Neural cell (in vitro differentiated cells): ENCODE measurements around the gene CGB3.

Experiments
- EZH2 ChIP-seq: fragments of 200-600, 300-800 bp; shearing (Covaris generic), sonication (generic); IDR thresholded peaks from 2 replicates; pipeline ENCODE4 v1.6.1; 2014; ENCODE audit warnings: antibody characterized with exemption, low read length, borderline replicate concordance, mild to moderate bottlenecking; ENCODE audit not compliant: insufficient read depth, poor library complexity, severe bottlenecking
- TF ChIP-seq, protein P1 (sequence below): fragments of 450-650 bp; IDR thresholded peaks from 2 replicates; pipeline ENCODE4 v1.5.1; 2014; ENCODE audit warnings: antibody characterized with exemption, mild to moderate bottlenecking, moderate library complexity; ENCODE audit not compliant: poor library complexity, severe bottlenecking

DNA sequence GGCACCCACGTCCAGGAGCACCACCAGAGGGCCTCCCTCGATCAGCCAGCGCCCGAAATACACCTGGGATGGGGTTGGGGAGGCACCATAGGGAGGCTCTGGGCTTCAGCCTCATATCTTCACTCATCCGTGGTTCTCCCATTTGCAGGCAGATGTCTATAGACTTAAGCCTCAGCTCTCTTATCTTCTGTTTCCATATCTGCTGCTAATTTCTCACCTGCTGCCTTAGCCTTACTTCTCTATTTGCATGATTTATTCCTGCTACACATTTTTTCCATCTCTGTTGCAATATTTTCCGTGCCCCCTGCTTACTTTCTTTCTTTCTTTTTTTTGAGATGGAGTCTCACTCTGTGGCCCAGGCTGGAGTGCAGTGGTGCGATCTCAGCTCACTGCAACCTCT is 36.8 kb downstream of the CGB3 start:
- no peak for TF ChIP-seq EZH2
- TF ChIP-seq, protein P1, sequence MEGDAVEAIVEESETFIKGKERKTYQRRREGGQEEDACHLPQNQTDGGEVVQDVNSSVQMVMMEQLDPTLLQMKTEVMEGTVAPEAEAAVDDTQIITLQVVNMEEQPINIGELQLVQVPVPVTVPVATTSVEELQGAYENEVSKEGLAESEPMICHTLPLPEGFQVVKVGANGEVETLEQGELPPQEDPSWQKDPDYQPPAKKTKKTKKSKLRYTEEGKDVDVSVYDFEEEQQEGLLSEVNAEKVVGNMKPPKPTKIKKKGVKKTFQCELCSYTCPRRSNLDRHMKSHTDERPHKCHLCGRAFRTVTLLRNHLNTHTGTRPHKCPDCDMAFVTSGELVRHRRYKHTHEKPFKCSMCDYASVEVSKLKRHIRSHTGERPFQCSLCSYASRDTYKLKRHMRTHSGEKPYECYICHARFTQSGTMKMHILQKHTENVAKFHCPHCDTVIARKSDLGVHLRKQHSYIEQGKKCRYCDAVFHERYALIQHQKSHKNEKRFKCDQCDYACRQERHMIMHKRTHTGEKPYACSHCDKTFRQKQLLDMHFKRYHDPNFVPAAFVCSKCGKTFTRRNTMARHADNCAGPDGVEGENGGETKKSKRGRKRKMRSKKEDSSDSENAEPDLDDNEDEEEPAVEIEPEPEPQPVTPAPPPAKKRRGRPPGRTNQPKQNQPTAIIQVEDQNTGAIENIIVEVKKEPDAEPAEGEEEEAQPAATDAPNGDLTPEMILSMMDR, result no peak
